Measurements from ENCODE around the gene PCDH15. TPM values are rescaled to one million over a fixed set of nuclear protein-coding genes. Genes with fewer than 3 reads are reported as not detected.

PCDH15 gene
- total RNA-seq, 1 donor from 2014 or later: not detected

DNA sequence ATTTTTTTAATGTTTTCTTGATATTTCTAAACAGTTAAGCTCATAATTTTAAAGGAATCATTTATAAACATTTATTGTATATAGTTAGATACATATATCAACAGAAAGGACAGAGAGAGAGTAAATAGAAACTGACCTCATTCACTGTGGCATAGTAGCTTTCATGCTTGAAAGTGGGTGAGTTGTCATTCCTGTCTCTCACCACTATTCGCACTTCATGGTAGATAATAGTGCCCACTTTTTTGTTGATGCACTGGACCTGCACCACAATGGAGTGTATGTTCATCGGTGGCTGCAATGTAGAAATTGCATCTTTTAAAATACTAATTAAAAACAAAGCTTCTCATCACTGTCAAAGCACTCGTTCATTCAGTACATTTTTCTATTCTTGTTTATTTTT is 432.0 kb downstream of the PCDH15 start:
- intact Hi-C loops (cut with micrococcal nuclease): no loop called here
- TF ChIP-seq, protein P1, sequence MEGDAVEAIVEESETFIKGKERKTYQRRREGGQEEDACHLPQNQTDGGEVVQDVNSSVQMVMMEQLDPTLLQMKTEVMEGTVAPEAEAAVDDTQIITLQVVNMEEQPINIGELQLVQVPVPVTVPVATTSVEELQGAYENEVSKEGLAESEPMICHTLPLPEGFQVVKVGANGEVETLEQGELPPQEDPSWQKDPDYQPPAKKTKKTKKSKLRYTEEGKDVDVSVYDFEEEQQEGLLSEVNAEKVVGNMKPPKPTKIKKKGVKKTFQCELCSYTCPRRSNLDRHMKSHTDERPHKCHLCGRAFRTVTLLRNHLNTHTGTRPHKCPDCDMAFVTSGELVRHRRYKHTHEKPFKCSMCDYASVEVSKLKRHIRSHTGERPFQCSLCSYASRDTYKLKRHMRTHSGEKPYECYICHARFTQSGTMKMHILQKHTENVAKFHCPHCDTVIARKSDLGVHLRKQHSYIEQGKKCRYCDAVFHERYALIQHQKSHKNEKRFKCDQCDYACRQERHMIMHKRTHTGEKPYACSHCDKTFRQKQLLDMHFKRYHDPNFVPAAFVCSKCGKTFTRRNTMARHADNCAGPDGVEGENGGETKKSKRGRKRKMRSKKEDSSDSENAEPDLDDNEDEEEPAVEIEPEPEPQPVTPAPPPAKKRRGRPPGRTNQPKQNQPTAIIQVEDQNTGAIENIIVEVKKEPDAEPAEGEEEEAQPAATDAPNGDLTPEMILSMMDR (IDR thresholded peaks at IDR 0.05): no peak
- Mint-ChIP-seq H3K9me3 (no peaks in the 10 kb centered on the region), H3K27me3 (no peaks in the 10 kb centered on the region), H3K4me1 (no peaks in the 10 kb centered on the region), H3K27ac (no peak overlapping the region), H3K36me3 (ENCODE audit: low read depth) (no peaks in the 10 kb centered on the region), H3K4me3 (no peak overlapping the region)
- ATAC-seq (ENCODE audit: low read depth): no peak
- ChIA-PET CTCF (no interaction called here), POLR2A (no interaction called here)
- DNase-seq: no peak

DNA sequence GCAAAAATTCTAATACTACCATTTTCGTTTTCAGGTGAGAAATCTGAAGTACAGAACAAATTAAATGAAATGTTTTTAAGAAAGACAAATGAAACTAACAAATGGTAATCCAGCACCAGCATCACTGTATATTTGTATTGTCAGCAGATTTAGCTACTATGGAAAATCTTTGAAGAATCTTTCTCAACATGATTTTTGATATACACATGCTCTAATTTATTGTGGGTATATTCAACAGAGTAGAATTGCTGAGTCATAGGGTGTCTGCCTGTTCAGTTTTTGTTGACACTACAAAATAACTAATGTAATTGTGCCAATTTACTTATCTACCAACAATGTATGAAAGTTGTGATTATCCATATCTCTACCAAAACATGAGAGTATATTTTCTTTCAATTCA is 437.6 kb downstream of the PCDH15 start:
- DNase-seq: no peak
- TF ChIP-seq, protein P1 (IDR thresholded peaks at IDR 0.05): no peak
- H3K27ac Mint-ChIP-seq: no peak overlapping the region
- H3K36me3 Mint-ChIP-seq (ENCODE audit: low read depth): no peaks in the 10 kb centered on the region
- H3K27me3 Mint-ChIP-seq: no peaks in the 10 kb centered on the region
- no peak overlapping the region for H3K4me3 Mint-ChIP-seq
- POLR2A ChIA-PET: no interaction called here
- intact Hi-C loops (cut with micrococcal nuclease): no loop called here
- H3K9me3 Mint-ChIP-seq: no peaks in the 10 kb centered on the region
- CTCF ChIA-PET: no interaction called here
- no peak for ATAC-seq (ENCODE audit: low read depth)
- H3K4me1 Mint-ChIP-seq: no peaks in the 10 kb centered on the region

DNA sequence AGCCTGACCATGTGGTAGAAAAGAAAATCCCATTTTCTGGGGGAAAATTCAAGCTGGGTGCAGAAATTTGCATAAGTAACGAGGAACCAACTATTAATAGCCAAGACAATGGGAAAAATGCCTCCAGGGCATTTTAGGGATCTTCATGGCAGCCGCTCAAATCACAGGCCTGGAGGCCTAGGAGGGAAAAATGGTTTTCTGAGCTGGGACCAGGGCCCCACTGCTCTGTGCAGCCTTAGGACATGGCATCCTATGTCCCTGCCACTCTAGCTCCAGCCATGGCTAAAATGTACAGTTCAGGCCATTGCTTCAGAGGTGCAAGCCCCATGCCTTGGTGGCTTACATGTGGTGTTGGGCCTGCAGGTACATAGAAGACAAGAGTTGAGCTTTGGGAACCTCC is 459.0 kb downstream of the PCDH15 start:
- intact Hi-C loops (cut with micrococcal nuclease): no loop called here
- peaks cover 8% of the 10 kb centered on the region for H3K9me3 Mint-ChIP-seq
- H3K27me3 Mint-ChIP-seq: no peaks in the 10 kb centered on the region
- ChIA-PET POLR2A (no interaction called here), CTCF (no interaction called here)
- DNase-seq: no peak
- no peaks in the 10 kb centered on the region for H3K4me1 Mint-ChIP-seq
- TF ChIP-seq, protein P1 (IDR thresholded peaks at IDR 0.05): no peak
- no peaks in the 10 kb centered on the region for H3K36me3 Mint-ChIP-seq (ENCODE audit: low read depth)
- no peak for ATAC-seq (ENCODE audit: low read depth)
- no peak overlapping the region for H3K4me3 Mint-ChIP-seq
- H3K27ac Mint-ChIP-seq: no peak overlapping the region

DNA sequence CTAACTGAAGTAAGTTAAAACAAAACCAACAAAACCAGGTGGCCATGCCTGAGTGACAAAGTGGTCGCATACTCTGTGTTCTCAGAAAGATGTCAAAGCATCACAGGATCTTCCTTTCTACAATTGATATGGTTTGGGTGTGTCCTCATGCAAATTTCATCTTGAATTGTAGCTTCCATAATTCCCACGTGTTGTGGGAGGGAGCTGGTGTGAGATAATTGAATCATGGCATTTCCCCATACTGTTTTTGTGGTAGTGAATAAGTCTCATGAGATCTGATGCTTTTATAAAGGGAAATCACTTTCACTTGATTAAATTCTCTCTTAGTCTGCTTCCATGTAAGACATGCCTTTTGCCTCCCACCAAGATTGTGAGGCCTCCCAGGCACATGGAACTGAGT is 465.7 kb downstream of the PCDH15 start:
- H3K27me3 Mint-ChIP-seq: no peaks in the 10 kb centered on the region
- H3K4me3 Mint-ChIP-seq: no peak overlapping the region
- intact Hi-C loops (cut with micrococcal nuclease): no loop called here
- POLR2A ChIA-PET: no interaction called here
- CTCF ChIA-PET: no interaction called here
- no peaks in the 10 kb centered on the region for H3K4me1 Mint-ChIP-seq
- DNase-seq (no peak), ATAC-seq (ENCODE audit: low read depth) (no peak)
- TF ChIP-seq, protein P1 (IDR thresholded peaks at IDR 0.05): no peak
- no peak overlapping the region for H3K27ac Mint-ChIP-seq
- no peaks in the 10 kb centered on the region for H3K36me3 Mint-ChIP-seq (ENCODE audit: low read depth)
- peaks cover 12% of the 10 kb centered on the region for H3K9me3 Mint-ChIP-seq

DNA sequence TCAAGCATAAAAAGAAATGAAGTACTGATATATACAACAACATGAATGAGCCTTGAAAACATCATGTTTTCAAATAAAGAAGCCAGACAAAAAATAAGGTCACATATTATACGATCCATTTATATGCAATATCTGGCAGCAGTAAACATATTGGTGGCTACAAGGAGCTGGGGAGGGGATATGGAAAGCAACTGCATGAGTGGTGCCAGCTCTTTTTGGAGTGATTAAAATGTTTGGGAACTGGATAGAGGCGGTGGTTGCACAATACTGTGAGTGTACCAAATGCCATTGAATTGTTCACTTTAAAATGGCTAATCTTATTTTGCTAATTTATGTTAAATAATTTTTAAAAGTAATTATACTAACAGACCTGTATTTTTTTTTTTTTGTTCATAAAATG is 481.7 kb downstream of the PCDH15 start:
- Mint-ChIP-seq H3K36me3 (ENCODE audit: low read depth) (no peaks in the 10 kb centered on the region), H3K27me3 (no peaks in the 10 kb centered on the region), H3K4me3 (no peak overlapping the region), H3K9me3 (peaks cover 7% of the 10 kb centered on the region), H3K27ac (no peak overlapping the region), H3K4me1 (no peaks in the 10 kb centered on the region)
- DNase-seq (no peak), ATAC-seq (ENCODE audit: low read depth) (no peak)
- ChIA-PET CTCF (no interaction called here), POLR2A (no interaction called here)
- TF ChIP-seq, protein P1 (IDR thresholded peaks at IDR 0.05): no peak
- intact Hi-C loops (cut with micrococcal nuclease): no loop called here
